CD4-positive, alpha-beta T cell (primary cell): ENCODE results near the gene EIF5A. TPM values are rescaled to one million over a fixed set of nuclear protein-coding genes. Genes with fewer than 3 reads are reported as not detected.
"Not testable (repeated sequence)": the region's sequence is repeated elsewhere in the genome, so short reads cannot be mapped to it uniquely, and the experiment has no call there.

Experiments used
- ATAC-seq: fragments of 200-7000 bp; cut with Tn5 transposase; one replicate; pipeline ENCODE4 v1.10.0; 2022; ENCODE audit warnings: mild to moderate bottlenecking; ENCODE audit not compliant: poor library complexity
- CTCF ChIA-PET: fragments of 350-600 bp; sonication (Branson Sonifier 250); formaldehyde crosslinking; loops from one replicate; lab custom pipeline; 2021; ENCODE audit warnings: antibody characterized with exemption, inconsistent platforms; lab: Charles Lee
- POLR2A ChIA-PET: fragments of 350-600 bp; sonication (Branson Sonifier 250); formaldehyde crosslinking; loops from one replicate; lab custom pipeline; 2021; ENCODE audit warnings: antibody characterized with exemption, inconsistent platforms; lab: Charles Lee
- DNase-seq, 14 experiments: peaks; one replicate each; pipeline ENCODE4 v3.0.0-alpha.2; 2013 to 2020; ENCODE audit warnings: mixed read lengths in 2 of 14
- H3K27ac ChIP-seq, 2 donors: one replicate each; pipeline versions ENCODE4 v1.5.1 to v1.7.0; 2013; ENCODE audit warnings: low read length in 2 of 2, low read depth in 1 of 2, mild to moderate bottlenecking in 1 of 2
- H3K27me3 ChIP-seq, 2 experiments: 1 replicate in 1 of 2; 2 replicates in 1 of 2; pipeline versions ENCODE4 v1.6.1 to v1.7.0; 2013; ENCODE audit warnings: low read length in 2 of 2, control low read depth in 1 of 2, mild to moderate bottlenecking in 1 of 2, moderate library complexity in 1 of 2; ENCODE audit not compliant: insufficient read depth in 2 of 2, control insufficient read depth in 1 of 2
- H3K36me3 ChIP-seq: one replicate; pipeline ENCODE4 v1.6.1; 2013; ENCODE audit warnings: low read length, control low read depth; ENCODE audit not compliant: insufficient read depth
- H3K4me1 ChIP-seq: one replicate; pipeline ENCODE4 v1.6.1; 2013; ENCODE audit warnings: low read length, control low read depth; ENCODE audit not compliant: insufficient read depth
- H3K4me3 ChIP-seq: one replicate; pipeline ENCODE4 v1.5.1; 2013; ENCODE audit warnings: mild to moderate bottlenecking, low read length, moderate library complexity
- H3K9me3 ChIP-seq, 2 experiments: 1 replicate in 1 of 2; 2 replicates in 1 of 2; pipeline versions ENCODE4 v1.6.1 to v1.7.0; 2013; ENCODE audit warnings: low read length in 2 of 2, mild to moderate bottlenecking in 2 of 2, control low read depth in 1 of 2, moderate library complexity in 1 of 2; ENCODE audit not compliant: control insufficient read depth in 1 of 2, insufficient read depth in 1 of 2
- H3K27ac Mint-ChIP-seq: one replicate; pipeline ENCODE4 v1.8.0; 2020; ENCODE audit warnings: mixed read lengths
- H3K27me3 Mint-ChIP-seq: one replicate; pipeline ENCODE4 v1.8.0; 2021; ENCODE audit warnings: mixed read lengths
- H3K36me3 Mint-ChIP-seq: one replicate; pipeline ENCODE4 v1.8.0; 2021; ENCODE audit warnings: low read depth, mixed read lengths
- H3K4me1 Mint-ChIP-seq: one replicate; pipeline ENCODE4 v1.8.0; 2021; ENCODE audit warnings: low read depth, mixed read lengths
- H3K4me3 Mint-ChIP-seq: one replicate; pipeline ENCODE4 v1.8.0; 2020; ENCODE audit warnings: mild to moderate bottlenecking, mixed read lengths
- H3K9me3 Mint-ChIP-seq: one replicate; pipeline ENCODE4 v1.8.0; 2020; ENCODE audit warnings: mixed read lengths
- CTCF ChIP-seq: fragments of 200-600 bp; IDR thresholded peaks from one replicate; pipeline ENCODE4 v1.8.0; 2022; ENCODE audit warnings: antibody characterized with exemption, mild to moderate bottlenecking
- intact Hi-C, 2 experiments: fragments of 100-400 bp; cut with DNase I in 1 of 2; cut with micrococcal nuclease in 1 of 2; formaldehyde crosslinking; loops; one replicate each; pipeline versions ENCODE4 v1.15.1 to v1.9.0; 2023 to 2025; cut with DNase I, micrococcal nuclease
- total RNA-seq, 174 experiments: library from RNA in 2 of 174; stranded (reverse) in 2 of 174; gene quantifications; one replicate each; pipeline ENCODE4 v1.2.3 and lab custom pipeline; 2021 to 2026

The EIF5A gene
- total RNA-seq, 2 experiments from 2014 or later, result 471 to 480 TPM

GRCh38 chr17:7332111-7332510 is 24.7 kb downstream of the EIF5A start:
- ATAC-seq, result no peak
- Histone ChIP-seq H3K36me3 (no peaks in the 10 kb centered on the region), H3K4me3 (no peak overlapping the region), H3K27ac (peak overlapping the region in 1 of 2 donors; percentile 36), H3K4me1 (peaks cover 77% of the 10 kb centered on the region), H3K27me3 (no peaks in the 10 kb centered on the region), H3K9me3 (no peaks in the 10 kb centered on the region)
- no peak for DNase-seq
- Mint-ChIP-seq H3K4me3 (peak overlapping the region; percentile 80), H3K4me1 (peaks cover 60% of the 10 kb centered on the region), H3K27ac (peak overlapping the region; percentile 83), H3K36me3 (peaks cover 25% of the 10 kb centered on the region), H3K27me3 (no peaks in the 10 kb centered on the region), H3K9me3 (no peaks in the 10 kb centered on the region)
- ChIA-PET POLR2A (interaction anchor here (0.5 to 4.1 kb wide), 3 partner anchors 13 to 19 kb away, joined by 3 to 46 read pairs (median 3); partner anchors contain the start of gene GPS2), CTCF (no interaction called here)
- intact Hi-C loops, result no loop called here
- TF ChIP-seq CTCF, result no peak

- intact Hi-C loops, H3K27me3 Mint-ChIP-seq, H3K4me3 ChIP-seq, CTCF ChIA-PET, H3K9me3 Mint-ChIP-seq, H3K36me3 ChIP-seq, H3K27me3 ChIP-seq, ATAC-seq, H3K9me3 ChIP-seq: not testable (repeated sequence)
- peak overlapping the region in 1 of 2 donors; percentile 36 for H3K27ac ChIP-seq
- H3K4me1 ChIP-seq, result peaks cover 81% of the 10 kb centered on the region
- Mint-ChIP-seq H3K4me1 (peaks cover 64% of the 10 kb centered on the region), H3K27ac (peak overlapping the region; percentile 83), H3K36me3 (peaks cover 30% of the 10 kb centered on the region), H3K4me3 (peak overlapping the region; percentile 80)
- POLR2A ChIA-PET, result interaction anchor here (0.5 to 0.6 kb wide), 2 partner anchors 13 to 19 kb away, joined by 3 read pairs; no protein-coding TSS in a partner anchor
- DNase-seq, result peak in 6 of 14 experiments; percentile 27 to 75 (median 50)
Observed at GRCh38 chr17:7332600-7333069, 25.2 kb downstream of the EIF5A start.

DNA sequence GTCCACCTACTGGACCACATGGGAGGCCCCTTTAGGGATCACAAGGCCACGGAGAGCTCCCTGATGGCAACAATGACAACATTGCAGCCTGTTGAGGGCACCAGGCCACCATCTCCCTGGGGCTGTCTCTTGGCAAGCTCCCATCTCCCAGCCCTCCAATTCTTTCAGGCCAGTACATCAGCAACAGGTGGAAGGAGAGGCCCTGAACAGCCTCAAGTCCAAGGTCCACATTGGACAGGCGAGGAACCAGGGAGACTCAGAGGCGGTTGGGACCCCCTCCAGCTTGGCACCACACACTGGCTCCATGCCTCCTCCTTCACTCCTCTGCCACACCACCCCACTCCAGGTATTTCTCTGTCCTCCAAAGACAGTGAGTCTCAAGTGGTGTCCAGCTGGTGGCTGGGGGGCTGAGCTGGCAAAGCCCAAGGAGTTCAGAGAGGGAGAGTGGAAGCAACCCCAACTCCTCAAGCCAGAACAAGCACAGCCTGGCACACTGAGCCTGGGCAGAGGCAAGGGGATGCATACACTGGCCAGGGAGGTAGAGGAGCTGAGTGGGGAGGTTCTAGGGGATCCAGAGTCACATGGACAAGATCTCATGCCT is 27.6 kb downstream of the EIF5A start:
- DNase-seq, result no peak
- no peak for TF ChIP-seq CTCF
- ChIA-PET POLR2A (interaction anchor here (0.8 to 6.2 kb wide), 5 partner anchors 14 to 352 kb away, joined by 3 to 96 read pairs (median 27); partner anchors contain the start of genes KCTD11 and TP53), CTCF (interaction anchor here (1.5 kb wide), 1 partner anchor 15 kb away, joined by 7 read pairs; no protein-coding TSS in a partner anchor)
- no peaks in the 10 kb centered on the region for H3K9me3 Mint-ChIP-seq
- H3K4me1 ChIP-seq, result peaks cover 89% of the 10 kb centered on the region
- H3K36me3 Mint-ChIP-seq, result peaks cover 40% of the 10 kb centered on the region
- H3K4me3 Mint-ChIP-seq, result peak overlapping the region; percentile 89
- no peak overlapping the region for H3K4me3 ChIP-seq
- peaks cover 56% of the 10 kb centered on the region for H3K4me1 Mint-ChIP-seq
- no peaks in the 10 kb centered on the region for H3K27me3 Mint-ChIP-seq
- intact Hi-C loops, result no loop called here
- peaks cover 23% of the 10 kb centered on the region for H3K36me3 ChIP-seq
- peak overlapping the region; percentile 91 for H3K27ac Mint-ChIP-seq
- peak overlapping the region; percentile 55 to 64 for H3K27ac ChIP-seq
- no peaks in the 10 kb centered on the region for H3K9me3 ChIP-seq
- H3K27me3 ChIP-seq, result no peaks in the 10 kb centered on the region
- ATAC-seq, result no peak

DNA sequence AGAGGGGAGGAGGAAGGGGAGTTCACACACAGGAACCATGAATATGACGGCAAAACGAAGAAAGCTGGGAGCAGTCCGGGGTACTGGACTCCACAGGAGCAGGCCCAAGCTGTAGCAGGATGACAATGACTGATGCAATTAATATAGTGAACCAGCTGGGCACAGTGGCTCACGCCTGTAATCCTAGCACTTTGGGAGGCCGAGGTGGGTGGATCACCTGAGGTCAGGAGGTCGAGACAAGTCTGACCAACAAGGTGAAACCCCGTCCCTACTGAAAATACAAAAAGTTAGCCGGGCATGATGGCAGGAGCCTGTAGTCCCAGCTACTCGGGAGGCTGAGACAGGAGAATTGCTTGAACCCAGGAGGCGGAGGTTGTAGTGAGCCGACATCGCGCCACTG is 28.3 kb downstream of the EIF5A start:
- H3K4me1 Mint-ChIP-seq, result peaks cover 53% of the 10 kb centered on the region

More for the DNA sequence above, 28.3 kb downstream of the EIF5A start:
- CTCF ChIA-PET, result interaction anchor here (0.9 to 2.5 kb wide), 11 partner anchors 9 to 225 kb away, joined by 3 to 12 read pairs (median 7); partner anchors contain the start of genes SENP3, SLC2A4 and TMEM95
- POLR2A ChIA-PET, result interaction anchor here (0.9 to 6.2 kb wide), 26 partner anchors 8 to 351 kb away, joined by 3 to 96 read pairs (median 6); partner anchors contain the start of genes DVL2, GABARAP, GPS2 and KCTD11
- Mint-ChIP-seq H3K4me3 (peak overlapping the region; percentile 89), H3K27ac (peak overlapping the region; percentile 91), H3K36me3 (peaks cover 45% of the 10 kb centered on the region)
- H3K9me3 Mint-ChIP-seq, H3K9me3 ChIP-seq, H3K27me3 Mint-ChIP-seq, DNase-seq, ATAC-seq, H3K27me3 ChIP-seq: not testable (repeated sequence)
- H3K4me3 ChIP-seq, result peak overlapping the region; percentile 91
- intact Hi-C loops, result loop anchor here in 1 of 2 experiments (2.0 kb wide), 1 partner anchor 15 kb away; no protein-coding TSS in a partner anchor
- peak overlapping the region; percentile 55 to 64 for H3K27ac ChIP-seq
- peaks cover 30% of the 10 kb centered on the region for H3K36me3 ChIP-seq
- peaks cover 85% of the 10 kb centered on the region for H3K4me1 ChIP-seq
